ENCODE results near the gene PKDCC. TPM values are rescaled to one million over a fixed set of nuclear protein-coding genes. Genes with fewer than 3 reads are reported as not detected.

PKDCC gene
- total RNA-seq, 1 experiment from 2014 or later, result 12.5 TPM

DNA sequence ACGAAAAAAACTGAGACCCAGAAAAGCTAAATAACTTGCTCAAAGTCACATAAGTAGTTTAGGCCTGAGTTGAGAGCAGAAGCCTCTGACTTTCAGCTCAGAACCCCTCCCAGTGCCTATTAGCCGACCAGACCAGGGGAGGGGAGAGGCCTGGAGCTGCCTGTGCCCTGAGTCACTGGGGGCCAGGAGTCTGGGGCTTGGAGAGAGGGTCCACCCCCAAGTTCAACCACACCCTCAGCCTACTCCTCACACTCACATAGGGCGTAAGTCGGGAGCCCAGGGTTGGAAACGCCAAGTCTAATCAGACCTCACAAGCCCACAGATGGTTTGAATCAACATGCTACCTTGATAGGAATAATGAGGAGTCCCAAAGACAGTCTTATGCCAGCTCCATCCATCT lies 12.6 kb upstream of the PKDCC start:
- H3K4me1 Mint-ChIP-seq (ENCODE audit: low read depth, unreplicated experiment), result no peaks in the 10 kb centered on the region
- TF ChIP-seq, protein P1, sequence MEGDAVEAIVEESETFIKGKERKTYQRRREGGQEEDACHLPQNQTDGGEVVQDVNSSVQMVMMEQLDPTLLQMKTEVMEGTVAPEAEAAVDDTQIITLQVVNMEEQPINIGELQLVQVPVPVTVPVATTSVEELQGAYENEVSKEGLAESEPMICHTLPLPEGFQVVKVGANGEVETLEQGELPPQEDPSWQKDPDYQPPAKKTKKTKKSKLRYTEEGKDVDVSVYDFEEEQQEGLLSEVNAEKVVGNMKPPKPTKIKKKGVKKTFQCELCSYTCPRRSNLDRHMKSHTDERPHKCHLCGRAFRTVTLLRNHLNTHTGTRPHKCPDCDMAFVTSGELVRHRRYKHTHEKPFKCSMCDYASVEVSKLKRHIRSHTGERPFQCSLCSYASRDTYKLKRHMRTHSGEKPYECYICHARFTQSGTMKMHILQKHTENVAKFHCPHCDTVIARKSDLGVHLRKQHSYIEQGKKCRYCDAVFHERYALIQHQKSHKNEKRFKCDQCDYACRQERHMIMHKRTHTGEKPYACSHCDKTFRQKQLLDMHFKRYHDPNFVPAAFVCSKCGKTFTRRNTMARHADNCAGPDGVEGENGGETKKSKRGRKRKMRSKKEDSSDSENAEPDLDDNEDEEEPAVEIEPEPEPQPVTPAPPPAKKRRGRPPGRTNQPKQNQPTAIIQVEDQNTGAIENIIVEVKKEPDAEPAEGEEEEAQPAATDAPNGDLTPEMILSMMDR (IDR thresholded peaks at IDR 0.05; ENCODE audit: unreplicated experiment), result no peak
- CTCF ChIA-PET, result interaction anchor here (1.1 kb wide), 1 partner anchor 13 kb away, joined by 4 read pairs; the partner anchor contains the start of gene PKDCC

DNA sequence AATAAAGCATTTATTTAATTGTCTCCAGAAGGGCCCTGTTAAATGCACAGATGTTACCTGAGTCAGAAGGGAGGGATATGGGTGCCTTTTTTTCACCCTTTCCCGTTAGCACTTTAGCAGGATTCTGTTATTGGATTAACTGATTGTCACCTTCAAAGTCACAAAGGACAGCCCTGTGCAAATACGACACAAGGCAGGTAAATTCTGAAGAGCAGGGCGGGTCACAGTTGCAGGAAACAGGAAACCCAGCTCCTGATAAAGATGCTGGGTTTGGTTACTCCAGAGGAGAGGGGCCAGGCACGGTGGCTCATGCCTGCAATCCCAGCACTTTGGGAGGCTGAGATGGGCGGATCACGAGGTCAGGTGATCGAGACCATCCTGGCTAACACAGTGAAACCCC lies 11.4 kb upstream of the PKDCC start:
- TF ChIP-seq, protein P1 (IDR thresholded peaks at IDR 0.05; ENCODE audit: unreplicated experiment), result no peak
- no TSS peak for BruUV-seq (replicated peaks)
- Mint-ChIP-seq H3K36me3 (ENCODE audit: insufficient read depth, unreplicated experiment) (no peaks in the 10 kb centered on the region), H3K4me3 (ENCODE audit: low read depth, unreplicated experiment) (no peak overlapping the region), H3K27me3 (ENCODE audit: unreplicated experiment) (peaks cover 30% of the 10 kb centered on the region), H3K4me1 (ENCODE audit: low read depth, unreplicated experiment) (no peaks in the 10 kb centered on the region), H3K27ac (ENCODE audit: unreplicated experiment) (no peak overlapping the region), H3K9me3 (ENCODE audit: low read depth, unreplicated experiment) (peaks cover 2% of the 10 kb centered on the region)
- no peak for DNase-seq
- CTCF ChIA-PET, result interaction anchor here (0.7 to 1.1 kb wide), 3 partner anchors 11 to 402 kb away, joined by 3 to 4 read pairs (median 4); partner anchors contain the start of gene PKDCC
- intact Hi-C loops (cut with micrococcal nuclease; ENCODE audit: unreplicated experiment), result no loop called here

More for the DNA sequence above, 12.6 kb upstream of the PKDCC start:
- Mint-ChIP-seq H3K4me3 (ENCODE audit: low read depth, unreplicated experiment) (no peak overlapping the region), H3K27ac (ENCODE audit: unreplicated experiment) (no peak overlapping the region), H3K36me3 (ENCODE audit: insufficient read depth, unreplicated experiment) (no peaks in the 10 kb centered on the region), H3K9me3 (ENCODE audit: low read depth, unreplicated experiment) (peaks cover 2% of the 10 kb centered on the region), H3K27me3 (ENCODE audit: unreplicated experiment) (peaks cover 33% of the 10 kb centered on the region)
- intact Hi-C loops (cut with micrococcal nuclease; ENCODE audit: unreplicated experiment), result no loop called here
- DNase-seq, result no peak
- no TSS peak for BruUV-seq (replicated peaks)

GRCh38 chr2:42036940-42037339 lies 10.9 kb upstream of the PKDCC start:
- intact Hi-C loops (cut with micrococcal nuclease; ENCODE audit: unreplicated experiment), result no loop called here
- Mint-ChIP-seq H3K27ac (ENCODE audit: unreplicated experiment) (no peak overlapping the region), H3K4me3 (ENCODE audit: low read depth, unreplicated experiment) (no peak overlapping the region), H3K36me3 (ENCODE audit: insufficient read depth, unreplicated experiment) (no peaks in the 10 kb centered on the region), H3K27me3 (ENCODE audit: unreplicated experiment) (peaks cover 30% of the 10 kb centered on the region), H3K9me3 (ENCODE audit: low read depth, unreplicated experiment) (peaks cover 2% of the 10 kb centered on the region), H3K4me1 (ENCODE audit: low read depth, unreplicated experiment) (no peaks in the 10 kb centered on the region)
- no TSS peak for BruUV-seq (replicated peaks)
- DNase-seq, result no peak
- CTCF ChIA-PET, result interaction anchor here (0.7 kb wide), 1 partner anchor 403 kb away, joined by 4 read pairs; no protein-coding TSS in a partner anchor
- TF ChIP-seq, protein P1 (IDR thresholded peaks at IDR 0.05; ENCODE audit: unreplicated experiment), result no peak

DNA sequence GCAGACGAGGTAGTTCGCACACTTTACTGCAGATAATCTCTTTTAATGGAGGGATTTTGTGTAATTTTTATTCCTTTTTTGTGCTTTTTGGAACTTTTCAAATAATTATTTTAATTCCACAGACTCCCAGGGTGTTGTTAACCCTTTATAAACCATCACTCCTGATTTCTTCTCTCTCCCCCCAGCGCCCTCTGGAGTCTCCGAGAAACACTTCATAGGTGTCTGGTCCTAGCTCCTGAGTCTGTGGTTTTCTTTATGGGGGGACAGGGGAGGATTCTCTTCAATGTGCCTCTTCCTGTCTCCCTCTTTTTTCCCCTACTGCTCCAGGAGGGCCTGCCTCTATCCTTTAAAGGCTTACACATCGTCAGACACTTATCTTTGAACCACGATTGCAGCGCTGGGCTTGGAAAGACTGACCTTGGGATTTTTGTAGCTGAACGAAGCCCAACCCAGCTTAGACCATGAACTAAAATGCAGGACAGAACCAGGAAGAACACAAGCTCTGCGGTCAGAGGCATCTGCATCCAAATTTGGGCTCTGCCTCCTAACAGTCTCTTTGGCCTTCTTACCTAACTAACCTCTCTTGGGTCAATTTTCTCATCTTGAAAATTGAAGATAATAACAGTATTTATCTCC lies 7.1 kb upstream of the PKDCC start:
- no TSS peak for BruUV-seq (replicated peaks)
- H3K27me3 Mint-ChIP-seq (ENCODE audit: unreplicated experiment), result peaks cover 58% of the 10 kb centered on the region
- intact Hi-C loops (cut with micrococcal nuclease; ENCODE audit: unreplicated experiment), result no loop called here

More for the DNA sequence above, 7.1 kb upstream of the PKDCC start:
- TF ChIP-seq, protein P1 (IDR thresholded peaks at IDR 0.05; ENCODE audit: unreplicated experiment), result no peak
- DNase-seq, result no peak
- Mint-ChIP-seq H3K9me3 (ENCODE audit: low read depth, unreplicated experiment) (peaks cover 2% of the 10 kb centered on the region), H3K36me3 (ENCODE audit: insufficient read depth, unreplicated experiment) (no peaks in the 10 kb centered on the region), H3K4me1 (ENCODE audit: low read depth, unreplicated experiment) (no peaks in the 10 kb centered on the region), H3K4me3 (ENCODE audit: low read depth, unreplicated experiment) (no peak overlapping the region), H3K27ac (ENCODE audit: unreplicated experiment) (no peak overlapping the region)
- CTCF ChIA-PET, result no interaction called here

Data from Calu3 (cell line).